Activated naive CD8-positive, alpha-beta T cell treated with anti-CD3 and anti-CD28 coated beads, Interleukin-2, amount 10 ng/mL, durations not matched to agents 7 days and 5 days (primary cell): ENCODE results near the gene ACTA1. TPM values are rescaled to one million over a fixed set of nuclear protein-coding genes. Genes with fewer than 3 reads are reported as not detected.
"Not testable (repeated sequence)": the region's sequence is repeated elsewhere in the genome, so short reads cannot be mapped to it uniquely, and the experiment has no call there.

ENCODE experiments used
- ATAC-seq: fragments of 150-1000 bp; cut with Tn5 transposase; one replicate; pipeline ENCODE4 v1.10.0; 2021; ENCODE audit warnings: low read depth, moderate library complexity
- POLR2A ChIA-PET: fragments of 350-600 bp; sonication (Branson Sonifier 250); formaldehyde crosslinking; loops from one replicate; lab custom pipeline; 2021; ENCODE audit warnings: antibody characterized with exemption; lab: Charles Lee
- DNase-seq: peaks from one replicate; pipeline ENCODE4 v3.0.0; 2021
- H3K27ac Mint-ChIP-seq: one replicate; pipeline ENCODE4 v1.8.0; 2022; ENCODE audit warnings: mild to moderate bottlenecking, mixed read lengths
- H3K27me3 Mint-ChIP-seq: one replicate; pipeline ENCODE4 v1.8.0; 2022; ENCODE audit warnings: mild to moderate bottlenecking, moderate library complexity, mixed read lengths
- H3K36me3 Mint-ChIP-seq: one replicate; pipeline ENCODE4 v1.8.0; 2021; ENCODE audit warnings: mild to moderate bottlenecking, mixed read lengths
- H3K4me1 Mint-ChIP-seq: one replicate; pipeline ENCODE4 v1.8.0; 2021; ENCODE audit warnings: mixed read lengths
- H3K4me3 Mint-ChIP-seq: one replicate; pipeline ENCODE4 v1.8.0; 2022; ENCODE audit warnings: mild to moderate bottlenecking, moderate library complexity, mixed read lengths
- H3K9me3 Mint-ChIP-seq: one replicate; pipeline ENCODE4 v1.8.0; 2021; ENCODE audit warnings: mixed read lengths
- total RNA-seq, 2 experiments: library from RNA; stranded (reverse); gene quantifications; one replicate each; pipeline ENCODE4 v1.2.3, GENCODE V29; 2021

ACTA1 gene
- total RNA-seq, 2 experiments from 2014 or later: not detected

DNA sequence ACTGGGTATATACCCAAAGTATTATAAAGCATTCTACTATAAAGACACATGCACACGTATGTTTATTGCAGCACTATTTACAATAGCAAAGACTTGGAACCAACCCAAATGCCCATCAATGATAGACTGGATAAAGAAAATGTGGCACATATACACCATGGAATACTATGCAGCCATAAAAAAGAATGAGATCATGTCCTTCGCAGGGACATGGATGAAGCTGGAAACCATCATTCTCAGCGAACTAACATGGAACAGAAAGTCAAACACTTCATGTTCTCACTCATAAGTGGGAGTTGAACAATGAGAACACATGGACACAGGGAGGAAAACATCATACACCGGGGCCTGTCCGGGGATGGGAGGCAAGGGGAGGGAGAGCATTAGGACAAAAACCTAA lies 39.4 kb downstream of the ACTA1 start:
- H3K9me3 Mint-ChIP-seq, H3K36me3 Mint-ChIP-seq, DNase-seq, H3K4me1 Mint-ChIP-seq, H3K4me3 Mint-ChIP-seq, ATAC-seq, POLR2A ChIA-PET, H3K27ac Mint-ChIP-seq: not testable (repeated sequence)
- H3K27me3 Mint-ChIP-seq: peaks cover 41% of the 10 kb centered on the region

DNA sequence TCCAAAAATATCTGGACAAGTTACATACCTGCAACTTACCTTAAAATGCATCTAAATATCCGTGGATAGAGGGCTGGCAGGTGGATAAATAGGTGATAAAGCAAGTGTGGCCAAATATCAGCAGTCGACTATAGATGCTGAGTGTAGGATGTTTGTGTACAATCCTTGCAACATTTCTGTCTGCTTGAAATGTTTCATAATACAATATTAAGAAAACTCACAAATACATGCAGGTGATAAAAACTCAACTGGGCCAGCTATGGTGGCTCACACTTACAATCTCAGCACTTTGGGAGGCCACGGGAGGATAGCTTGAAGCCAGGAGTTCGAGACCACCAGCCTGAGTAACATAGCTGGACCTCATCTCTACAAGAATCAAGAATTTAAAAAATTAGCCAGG lies 41.0 kb downstream of the ACTA1 start:
- ATAC-seq: no peak
- no peak overlapping the region for H3K27ac Mint-ChIP-seq
- no peaks in the 10 kb centered on the region for H3K36me3 Mint-ChIP-seq

GRCh38 chr1:229390130-229390529 lies 43.8 kb downstream of the ACTA1 start:
- no peak overlapping the region for H3K27ac Mint-ChIP-seq
- no peaks in the 10 kb centered on the region for H3K9me3 Mint-ChIP-seq
- no peak for DNase-seq
- H3K4me3 Mint-ChIP-seq: no peak overlapping the region
- no peaks in the 10 kb centered on the region for H3K36me3 Mint-ChIP-seq
- H3K27me3 Mint-ChIP-seq: peaks cover 34% of the 10 kb centered on the region
- no peaks in the 10 kb centered on the region for H3K4me1 Mint-ChIP-seq
- no peak for ATAC-seq
- POLR2A ChIA-PET: no interaction called here

More for the DNA sequence above, 41.0 kb downstream of the ACTA1 start:
- DNase-seq: no peak
- Mint-ChIP-seq H3K9me3 (no peaks in the 10 kb centered on the region), H3K27me3 (peaks cover 36% of the 10 kb centered on the region), H3K4me3 (no peak overlapping the region), H3K4me1 (peaks cover 3% of the 10 kb centered on the region)
- POLR2A ChIA-PET: no interaction called here

DNA sequence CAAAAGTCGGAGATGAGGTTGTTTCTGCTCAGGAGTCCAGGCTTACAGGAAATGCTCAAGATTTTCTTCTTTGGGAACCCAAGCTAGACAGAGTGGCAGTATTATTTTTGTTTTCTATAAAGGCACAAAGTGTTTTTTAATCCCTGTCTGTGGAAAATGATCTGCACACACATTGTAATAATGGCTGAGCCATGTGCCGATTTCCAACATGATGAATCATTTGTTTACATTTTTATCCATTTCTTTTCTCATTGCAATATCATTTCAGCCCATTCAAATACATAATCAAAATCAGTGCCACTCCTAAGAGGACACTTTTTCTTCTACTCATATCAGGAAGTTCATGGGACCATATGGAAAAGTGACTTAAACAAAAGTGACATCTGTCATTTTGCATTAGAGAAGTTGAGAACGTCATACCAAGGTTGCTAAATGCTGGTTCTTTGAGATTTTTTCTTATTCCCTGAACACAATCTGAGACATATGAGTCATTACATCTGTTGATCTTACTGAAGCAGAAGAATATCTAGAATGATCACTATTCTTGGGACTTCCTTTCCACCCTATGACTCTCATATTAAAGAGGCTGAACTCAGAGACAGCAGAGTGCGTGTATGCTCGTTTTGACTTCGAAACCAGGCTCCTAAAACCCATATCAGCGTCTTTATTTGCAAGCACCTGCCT lies 44.9 kb downstream of the ACTA1 start:
- H3K27ac Mint-ChIP-seq: no peak overlapping the region
- DNase-seq: no peak
- H3K4me3 Mint-ChIP-seq: no peak overlapping the region
- no peaks in the 10 kb centered on the region for H3K4me1 Mint-ChIP-seq
- ATAC-seq: no peak
- H3K36me3 Mint-ChIP-seq: no peaks in the 10 kb centered on the region
- no peaks in the 10 kb centered on the region for H3K9me3 Mint-ChIP-seq
- H3K27me3 Mint-ChIP-seq: peaks cover 33% of the 10 kb centered on the region
- POLR2A ChIA-PET: no interaction called here

DNA sequence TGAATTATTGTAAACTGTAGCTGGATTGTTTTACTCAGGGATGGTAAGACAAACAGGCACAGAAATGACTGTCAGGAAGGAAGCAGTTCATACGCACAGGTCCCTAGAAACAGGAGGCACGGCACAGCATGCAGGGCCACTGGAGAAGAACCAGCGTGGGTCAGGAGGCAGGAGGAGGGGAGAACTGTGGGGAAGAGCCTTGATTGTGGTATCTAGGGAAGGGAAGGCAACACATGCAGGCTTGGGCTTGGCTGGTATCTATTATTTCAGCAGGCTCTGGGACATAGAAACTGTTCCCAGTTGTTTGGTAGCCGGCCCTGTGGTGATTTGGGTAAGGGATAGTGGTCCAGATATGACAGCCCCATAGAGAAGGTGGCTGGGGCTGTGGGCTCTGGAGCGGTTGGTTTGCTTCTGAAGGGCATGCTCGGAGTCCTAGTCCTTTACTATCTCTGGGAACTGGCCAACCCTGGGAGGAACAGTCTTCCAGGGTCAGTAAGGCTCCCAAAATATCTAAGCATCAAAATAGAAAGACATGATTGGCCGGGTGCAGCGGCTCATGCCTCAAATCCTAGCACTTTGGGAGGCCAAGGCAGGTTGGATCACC lies 47.9 kb downstream of the ACTA1 start:
- Mint-ChIP-seq H3K27ac (no peak overlapping the region), H3K36me3 (no peaks in the 10 kb centered on the region), H3K4me3 (no peak overlapping the region), H3K9me3 (no peaks in the 10 kb centered on the region), H3K27me3 (peaks cover 26% of the 10 kb centered on the region), H3K4me1 (no peaks in the 10 kb centered on the region)
- ATAC-seq (no peak), DNase-seq (no peak)
- POLR2A ChIA-PET: no interaction called here

DNA sequence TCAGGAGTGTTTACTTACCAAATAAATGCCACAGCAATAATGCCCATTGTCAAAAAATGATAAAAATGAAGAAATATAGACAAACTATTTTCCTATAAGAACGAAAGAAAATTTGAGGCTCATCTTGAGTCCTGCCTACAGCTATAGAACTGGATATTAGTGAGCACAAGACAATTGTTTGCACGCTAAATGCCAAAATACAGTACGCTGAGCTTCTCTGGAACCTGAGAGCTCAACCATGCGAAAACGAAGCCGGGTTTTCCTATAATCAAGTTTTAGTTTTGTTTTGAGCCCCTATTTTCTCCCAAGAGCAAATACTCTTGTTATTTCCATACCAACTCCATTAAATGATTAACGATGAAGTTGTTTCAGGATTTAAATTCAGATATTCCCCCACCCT lies 49.1 kb downstream of the ACTA1 start:
- no peaks in the 10 kb centered on the region for H3K4me1 Mint-ChIP-seq
- POLR2A ChIA-PET: no interaction called here
- ATAC-seq (no peak), DNase-seq (no peak)
- H3K36me3 Mint-ChIP-seq: no peaks in the 10 kb centered on the region
- H3K27ac Mint-ChIP-seq: no peak overlapping the region
- peaks cover 29% of the 10 kb centered on the region for H3K27me3 Mint-ChIP-seq
- no peaks in the 10 kb centered on the region for H3K9me3 Mint-ChIP-seq
- H3K4me3 Mint-ChIP-seq: no peak overlapping the region

GRCh38 chr1:229383961-229384360 lies 49.9 kb downstream of the ACTA1 start:
- Mint-ChIP-seq H3K4me3 (no peak overlapping the region), H3K9me3 (no peaks in the 10 kb centered on the region), H3K36me3 (no peaks in the 10 kb centered on the region), H3K4me1 (no peaks in the 10 kb centered on the region), H3K27me3 (peaks cover 28% of the 10 kb centered on the region), H3K27ac (no peak overlapping the region)
- DNase-seq: no peak
- POLR2A ChIA-PET: no interaction called here
- ATAC-seq: no peak

- ATAC-seq (no peak), DNase-seq (no peak)
- Mint-ChIP-seq H3K27me3 (peaks cover 26% of the 10 kb centered on the region), H3K36me3 (no peaks in the 10 kb centered on the region), H3K27ac (no peak overlapping the region), H3K4me1 (no peaks in the 10 kb centered on the region), H3K9me3 (no peaks in the 10 kb centered on the region), H3K4me3 (no peak overlapping the region)
- POLR2A ChIA-PET: no interaction called here
These were observed 50.7 kb downstream of the ACTA1 start for GRCh38 chr1:229383188-229383587.

Other genes starting within 250 kb of the ACTA1 start
- gene RAB4A, start 163.0 kb downstream of the ACTA1 start, total RNA-seq: 10 to 100 TPM; 38.1 to 44.6 TPM
- gene CCSAP, start 91.0 kb downstream of the ACTA1 start, total RNA-seq: 10 to 100 TPM; 10.5 to 10.8 TPM
- gene NUP133, start 74.2 kb upstream of the ACTA1 start, total RNA-seq: 10 to 100 TPM; 42.9 to 47.8 TPM
- gene ABCB10, start 124.6 kb upstream of the ACTA1 start, total RNA-seq: 10 to 100 TPM; 26.5 to 29.8 TPM
- gene TAF5L, start 192.0 kb upstream of the ACTA1 start, total RNA-seq: 10 to 100 TPM; 23.4 to 24.6 TPM
- gene URB2, start 192.2 kb upstream of the ACTA1 start, total RNA-seq: 10 to 100 TPM; 10.6 to 10.9 TPM